Endothelial cell of umbilical vein (primary cell): ENCODE results near the gene ARFRP1. TPM values are rescaled to one million over a fixed set of nuclear protein-coding genes. Genes with fewer than 3 reads are reported as not detected.

Source experiments
- BruUV-seq: library from RNA; stranded (reverse); fragments of 400-500 nt; replicated peaks from 2 replicates; lab custom pipeline; 2021; lab: Mats Ljungman, UMichigan
- CTCF ChIA-PET: fragments of 300-600, 350-600 bp; sonication (Branson Sonifier 250); formaldehyde crosslinking; loops from one replicate; lab custom pipeline; 2021; ENCODE audit warnings: antibody characterized with exemption, inconsistent platforms; lab: Charles Lee
- POLR2A ChIA-PET: fragments of 300-600, 350-600 bp; sonication (Branson Sonifier 250); formaldehyde crosslinking; loops from one replicate; lab custom pipeline; 2021; ENCODE audit warnings: antibody characterized with exemption, inconsistent platforms; lab: Charles Lee
- DNase-seq: peaks from one replicate; pipeline ENCODE4 v3.0.0-alpha.2; 2011; ENCODE audit warnings: low read depth, low spot score
- FAIRE-seq: peaks from 2 replicates; lab custom pipeline; 2011; peaks lifted over from hg19 to GRCh38; lab: Jason Lieb, UNC
- H2AFZ ChIP-seq: 2 replicates; pipeline ENCODE4 v1.6.0; 2012; ENCODE audit warnings: low read depth, low read length, control low read depth, inconsistent platforms
- H3K27ac ChIP-seq: 2 replicates; pipeline ENCODE4 v1.5.1; 2011; ENCODE audit warnings: low read depth, mild to moderate bottlenecking, control low read depth, low read length, moderate library complexity; ENCODE audit not compliant: insufficient read depth
- H3K27me3 ChIP-seq, 2 experiments: 2 replicates each; pipeline versions ENCODE4 v1.6.0 to v1.6.1; 2011; ENCODE audit warnings: low read length in 2 of 2, mixed read lengths in 1 of 2; ENCODE audit not compliant: control insufficient read depth in 2 of 2, insufficient read depth in 2 of 2
- H3K36me3 ChIP-seq, 2 experiments: 2 replicates in 1 of 2; 3 replicates in 1 of 2; pipeline ENCODE4 v1.5.1; 2011; ENCODE audit warnings: low read length in 2 of 2, mild to moderate bottlenecking in 1 of 2, moderate library complexity in 1 of 2; ENCODE audit not compliant: control insufficient read depth in 2 of 2, insufficient read depth in 2 of 2; ENCODE audit errors: extremely low read depth in 1 of 2
- H3K4me1 ChIP-seq: 3 replicates; pipeline ENCODE4 v1.5.1; 2011; ENCODE audit warnings: mild to moderate bottlenecking, low read length; ENCODE audit not compliant: control insufficient read depth, insufficient read depth; ENCODE audit errors: extremely low read depth
- H3K4me2 ChIP-seq: 2 replicates; pipeline ENCODE4 v1.6.1; 2011; ENCODE audit warnings: low read length, control low read depth, mixed read lengths; ENCODE audit not compliant: insufficient read depth
- H3K4me3 ChIP-seq, 3 experiments: fragments of 200-600 bp in 1 of 3; sonication (generic), shearing (Covaris generic) in 1 of 3; replicated peaks in 1 of 3; 2 replicates each; pipeline ENCODE4 v1.5.1; 2011 to 2016; ENCODE audit warnings: control low read depth in 3 of 3, low read length in 3 of 3, mild to moderate bottlenecking in 2 of 3, inconsistent platforms in 1 of 3, low read depth in 1 of 3, moderate library complexity in 1 of 3; ENCODE audit not compliant: insufficient read depth in 1 of 3
- H3K79me2 ChIP-seq: 2 replicates; pipeline ENCODE4 v1.6.0; 2012; ENCODE audit warnings: low read length, inconsistent platforms; ENCODE audit not compliant: control insufficient read depth, insufficient read depth
- H3K9ac ChIP-seq: replicated peaks from 2 replicates; pipeline ENCODE3; 2011; ENCODE audit warnings: low read length, control low read depth; ENCODE audit not compliant: insufficient read depth; ENCODE audit errors: extremely low read depth
- H3K9me1 ChIP-seq: replicated peaks from 3 replicates; pipeline ENCODE4 v1.6.0; 2011; ENCODE audit warnings: mild to moderate bottlenecking, low read length; ENCODE audit not compliant: control insufficient read depth, insufficient read depth; ENCODE audit errors: extremely low read depth
- H3K9me3 ChIP-seq: replicated peaks from 2 replicates; pipeline ENCODE4 v1.5.1; 2012; ENCODE audit warnings: low read length, inconsistent platforms; ENCODE audit not compliant: control insufficient read depth, insufficient read depth
- H4K20me1 ChIP-seq: replicated peaks from 2 replicates; pipeline ENCODE3; 2011; ENCODE audit warnings: mild to moderate bottlenecking, low read length; ENCODE audit not compliant: control insufficient read depth, insufficient read depth; ENCODE audit errors: extremely low read depth
- CTCF ChIP-seq, 2 donors: IDR thresholded peaks; 1 replicate in 1 of 2; 2 replicates in 1 of 2; pipeline ENCODE4 v1.5.1; 2011; ENCODE audit warnings: low read length in 2 of 2, mild to moderate bottlenecking in 2 of 2, moderate library complexity in 2 of 2, control low read depth in 1 of 2, inconsistent platforms in 1 of 2, low read depth in 1 of 2; ENCODE audit not compliant: insufficient read depth in 1 of 2; ENCODE audit errors: extremely low read depth in 1 of 2
- EZH2 ChIP-seq: IDR thresholded peaks from 2 replicates; pipeline ENCODE4 v1.6.1; 2012; ENCODE audit warnings: borderline replicate concordance, low read depth, mild to moderate bottlenecking, moderate library complexity, low read length, inconsistent platforms; ENCODE audit not compliant: severe bottlenecking
- FOS ChIP-seq: IDR thresholded peaks from 2 replicates; pipeline ENCODE4 v1.6.1; 2011; ENCODE audit warnings: mild to moderate bottlenecking, low read length, moderate library complexity, borderline replicate concordance; ENCODE audit not compliant: insufficient read depth
- GATA2 ChIP-seq: IDR thresholded peaks from 2 replicates; pipeline ENCODE4 v1.7.0; 2011; ENCODE audit warnings: low read depth, mild to moderate bottlenecking, moderate library complexity, mixed read lengths, low read length; ENCODE audit not compliant: insufficient read length, insufficient read depth
- JUN ChIP-seq: IDR thresholded peaks from 2 replicates; pipeline ENCODE4 v1.6.1; 2011; ENCODE audit warnings: borderline replicate concordance, low read depth; ENCODE audit not compliant: insufficient read length, insufficient read depth
- MAX ChIP-seq: IDR thresholded peaks from 2 replicates; pipeline ENCODE4 v1.6.1; 2011; ENCODE audit not compliant: insufficient read depth, insufficient read length
- MYC ChIP-seq: IDR thresholded peaks from one replicate; pipeline ENCODE4 v1.6.1; 2011; ENCODE audit warnings: mild to moderate bottlenecking, low read depth, low read length
- POLR2A ChIP-seq: IDR thresholded peaks from 2 replicates; pipeline ENCODE4 v1.6.1; 2012; ENCODE audit warnings: low read depth, mild to moderate bottlenecking, control low read depth, low read length
- POLR2AphosphoS5 ChIP-seq: IDR thresholded peaks from 2 replicates; pipeline ENCODE4 v1.6.1; 2012; ENCODE audit warnings: low read depth, mild to moderate bottlenecking, control low read depth, low read length, moderate library complexity; ENCODE audit not compliant: insufficient read depth
- dilution Hi-C: fragments of 300-500 bp; cut with MboI; formaldehyde crosslinking; loops from one replicate; pipeline ENCODE4 v1.15.0; 2019; ENCODE audit warnings: low sequenced_read_pairs; ENCODE audit not compliant: extremely low pct_ligation_motif_present
- intact Hi-C: fragments of 100-400 bp; cut with micrococcal nuclease; formaldehyde crosslinking; loops from one replicate; pipeline ENCODE4 v1.10.0; 2022
- polyA plus RNA-seq, 4 experiments: library from polyadenylated mRNA; depleted of rRNA in 3 of 4; stranded (reverse) in 3 of 4; unstranded in 1 of 4; fragments of >200 nt; gene quantifications; 2 replicates each; pipeline versions ENCODE4 v1.2.1 to v1.2.3, GENCODE V29; 2011 to 2012; ENCODE audit warnings: missing spikeins in 1 of 4
- total RNA-seq: library from RNA; stranded (reverse); gene quantifications from 2 replicates; pipeline ENCODE4 v1.2.3, GENCODE V29; 2021

Gene ARFRP1
- total and polyA plus RNA-seq, 2 donors (not counting 3 experiments of a cell fraction or from before 2014, with no cell fraction given), result 48.7 to 51.6 TPM

GRCh38 chr20:63742381-63743024 is 34.7 kb upstream of the ARFRP1 start:
- no peak overlapping the region for H3K9ac ChIP-seq
- POLR2A ChIA-PET, result no interaction called here
- no peaks in the 10 kb centered on the region for H3K27me3 ChIP-seq
- CTCF ChIA-PET, result no interaction called here
- FAIRE-seq, result no peak
- intact Hi-C loops (no loop called here), dilution Hi-C loops (no loop called here)
- H3K9me3 ChIP-seq, result no peaks in the 10 kb centered on the region
- H3K79me2 ChIP-seq, result no peaks in the 10 kb centered on the region
- H3K36me3 ChIP-seq, result peaks cover 0 to 19% of the 10 kb centered on the region in 2 experiments
- H4K20me1 ChIP-seq, result no peaks in the 10 kb centered on the region
- no peak overlapping the region for H3K4me2 ChIP-seq
- H3K4me1 ChIP-seq, result peaks cover 9% of the 10 kb centered on the region
- no peak overlapping the region for H2AFZ ChIP-seq
- no peak overlapping the region for H3K4me3 ChIP-seq
- H3K9me1 ChIP-seq, result no peaks in the 10 kb centered on the region
- no peak overlapping the region for H3K27ac ChIP-seq
- BruUV-seq, result no TSS peak
- no peak for DNase-seq
- TF ChIP-seq FOS (no peak), POLR2A (no peak), JUN (no peak), MYC (no peak), POLR2AphosphoS5 (no peak), EZH2 (no peak), GATA2 (no peak), MAX (no peak), CTCF (IDR thresholded peaks at IDR 0.05; ENCODE audit: extremely low read depth in 1 of 2, insufficient read depth in 1 of 2, low read depth in 1 of 2, low read length in 2 of 2) (no peak)
